Mucosa of stomach (tissue), 1 donor: ENCODE measurements around the gene GLI1.
"Not testable (repeated sequence)": the region's sequence is repeated elsewhere in the genome, so short reads cannot be mapped to it uniquely, and the experiment has no call there.

Experiments used
- H3K27me3 ChIP-seq: one replicate; pipeline ENCODE4 v1.7.0; 2013; ENCODE audit warnings: mild to moderate bottlenecking, low read length; ENCODE audit not compliant: control insufficient read depth, insufficient read depth
- H3K36me3 ChIP-seq: one replicate; pipeline ENCODE4 v1.7.0; 2013; ENCODE audit warnings: low read length; ENCODE audit not compliant: control insufficient read depth, insufficient read depth
- H3K4me1 ChIP-seq: one replicate; pipeline ENCODE4 v1.7.0; 2013; ENCODE audit warnings: mild to moderate bottlenecking, low read length; ENCODE audit not compliant: control insufficient read depth, insufficient read depth
- H3K4me3 ChIP-seq: one replicate; pipeline ENCODE4 v1.7.0; 2013; ENCODE audit warnings: low read length
- H3K9ac ChIP-seq: one replicate; pipeline ENCODE4 v1.7.0; 2013; ENCODE audit warnings: mild to moderate bottlenecking, low read length, moderate library complexity
- H3K9me3 ChIP-seq: one replicate; pipeline ENCODE4 v1.7.0; 2013; ENCODE audit warnings: mild to moderate bottlenecking, low read length, moderate library complexity; ENCODE audit not compliant: control insufficient read depth
- donor health status: Pancreatic carcinoma.

GLI1 gene

GRCh38 chr12:57497223-57498131 lies 37.9 kb downstream of the GLI1 start:
- no peaks in the 10 kb centered on the region for H3K4me1 ChIP-seq
- H3K36me3 ChIP-seq, result peaks cover 16% of the 10 kb centered on the region
- no peak overlapping the region for H3K4me3 ChIP-seq
- no peaks in the 10 kb centered on the region for H3K27me3 ChIP-seq
- no peaks in the 10 kb centered on the region for H3K9me3 ChIP-seq
- H3K9ac ChIP-seq, result no peak overlapping the region

GRCh38 chr12:57498132-57498502 lies 38.5 kb downstream of the GLI1 start:
- no peaks in the 10 kb centered on the region for H3K27me3 ChIP-seq
- no peak overlapping the region for H3K4me3 ChIP-seq
- H3K9ac ChIP-seq, result no peak overlapping the region
- no peaks in the 10 kb centered on the region for H3K9me3 ChIP-seq
- H3K36me3 ChIP-seq, result peaks cover 12% of the 10 kb centered on the region
- no peaks in the 10 kb centered on the region for H3K4me1 ChIP-seq

GRCh38 chr12:57498571-57498970 lies 39.0 kb downstream of the GLI1 start:
- Histone ChIP-seq H3K36me3 (peaks cover 12% of the 10 kb centered on the region), H3K9me3 (no peaks in the 10 kb centered on the region), H3K4me3 (no peak overlapping the region), H3K4me1 (no peaks in the 10 kb centered on the region), H3K9ac (no peak overlapping the region), H3K27me3 (no peaks in the 10 kb centered on the region)

GRCh38 chr12:57500213-57500612 lies 40.6 kb downstream of the GLI1 start:
- no peaks in the 10 kb centered on the region for H3K9me3 ChIP-seq
- H3K9ac ChIP-seq, result no peak overlapping the region
- H3K36me3 ChIP-seq, result peaks cover 12% of the 10 kb centered on the region

GRCh38 chr12:57502311-57502969 lies 42.9 kb downstream of the GLI1 start:
- not testable (repeated sequence) for H3K9ac ChIP-seq, H3K27me3 ChIP-seq, H3K9me3 ChIP-seq, H3K4me1 ChIP-seq, H3K4me3 ChIP-seq
- H3K36me3 ChIP-seq, result peaks cover 12% of the 10 kb centered on the region

More at GRCh38 chr12:57500213-57500612, 40.6 kb downstream of the GLI1 start:
- Histone ChIP-seq H3K4me1 (no peaks in the 10 kb centered on the region), H3K27me3 (no peaks in the 10 kb centered on the region), H3K4me3 (no peak overlapping the region)

GRCh38 chr12:57506541-57506940 lies 47.0 kb downstream of the GLI1 start:
- not testable (repeated sequence) for H3K9ac ChIP-seq, H3K27me3 ChIP-seq, H3K36me3 ChIP-seq, H3K4me1 ChIP-seq, H3K9me3 ChIP-seq, H3K4me3 ChIP-seq

- not testable (repeated sequence) for H3K4me3 ChIP-seq, H3K4me1 ChIP-seq, H3K9me3 ChIP-seq, H3K27me3 ChIP-seq, H3K9ac ChIP-seq, H3K36me3 ChIP-seq
Observed at GRCh38 chr12:57507796-57508195, 48.2 kb downstream of the GLI1 start.

GRCh38 chr12:57511161-57511560 lies 51.6 kb downstream of the GLI1 start:
- Histone ChIP-seq H3K27me3 (no peaks in the 10 kb centered on the region), H3K9me3 (no peaks in the 10 kb centered on the region), H3K9ac (no peak overlapping the region), H3K4me3 (no peak overlapping the region), H3K36me3 (peaks cover 15% of the 10 kb centered on the region), H3K4me1 (no peaks in the 10 kb centered on the region)

GRCh38 chr12:57511588-57512325 lies 52.2 kb downstream of the GLI1 start:
- Histone ChIP-seq H3K9me3 (no peaks in the 10 kb centered on the region), H3K9ac (no peak overlapping the region), H3K4me3 (no peak overlapping the region), H3K36me3 (peaks cover 15% of the 10 kb centered on the region), H3K4me1 (no peaks in the 10 kb centered on the region), H3K27me3 (no peaks in the 10 kb centered on the region)

GRCh38 chr12:57512665-57513064 lies 53.1 kb downstream of the GLI1 start:
- H3K9ac ChIP-seq, result no peak overlapping the region

GRCh38 chr12:57513266-57513665 lies 53.7 kb downstream of the GLI1 start:
- H3K9ac ChIP-seq, result no peak overlapping the region
- no peaks in the 10 kb centered on the region for H3K27me3 ChIP-seq
- H3K4me1 ChIP-seq, result peaks cover 4% of the 10 kb centered on the region
- H3K9me3 ChIP-seq, result no peaks in the 10 kb centered on the region
- H3K36me3 ChIP-seq, result peaks cover 15% of the 10 kb centered on the region
- H3K4me3 ChIP-seq, result no peak overlapping the region

More at GRCh38 chr12:57512665-57513064, 53.1 kb downstream of the GLI1 start:
- no peaks in the 10 kb centered on the region for H3K4me1 ChIP-seq
- H3K9me3 ChIP-seq, result no peaks in the 10 kb centered on the region
- no peaks in the 10 kb centered on the region for H3K27me3 ChIP-seq
- H3K36me3 ChIP-seq, result peaks cover 15% of the 10 kb centered on the region
- H3K4me3 ChIP-seq, result no peak overlapping the region

GRCh38 chr12:57513677-57514076 lies 54.1 kb downstream of the GLI1 start:
- H3K9me3 ChIP-seq, H3K27me3 ChIP-seq, H3K4me1 ChIP-seq, H3K4me3 ChIP-seq, H3K9ac ChIP-seq: not testable (repeated sequence)
- peaks cover 15% of the 10 kb centered on the region for H3K36me3 ChIP-seq
